Left lung (tissue), 10 donors: Measurements from ENCODE around the gene MFAP4. TPM values are rescaled to one million over a fixed set of nuclear protein-coding genes. Genes with fewer than 3 reads are reported as not detected.

Experiments used
- ATAC-seq: fragments of 200-7000 bp; cut with Tn5 transposase; one replicate; pipeline ENCODE4 v1.9.1; 2020; ENCODE audit warnings: moderate library complexity
- DNase-seq, 4 donors: peaks; one replicate each; pipeline ENCODE4 v3.0.0-alpha.2; 2013 to 2020
- H3K27ac ChIP-seq, 2 donors: fragments of 200-600 bp; sonication (generic) in 1 of 2; one replicate each; pipeline versions ENCODE4 v1.5.0 to v1.8.0; 2020 to 2021
- H3K27me3 ChIP-seq, 2 donors: fragments of 200-600 bp; sonication (generic) in 1 of 2; one replicate each; pipeline versions ENCODE4 v1.5.0 to v1.8.0; 2020 to 2021
- H3K36me3 ChIP-seq, 2 donors: fragments of 200-600 bp; sonication (generic) in 1 of 2; one replicate each; pipeline versions ENCODE4 v1.5.0 to v1.8.0; 2020 to 2021
- H3K4me1 ChIP-seq, 2 donors: fragments of 200-600 bp; one replicate each; pipeline ENCODE4 v1.8.0; 2021
- H3K4me3 ChIP-seq, 2 donors: fragments of 200-600 bp; sonication (generic) in 1 of 2; one replicate each; pipeline versions ENCODE4 v1.5.0 to v1.8.0; 2020 to 2021; ENCODE audit warnings: mild to moderate bottlenecking in 1 of 2
- H3K9me3 ChIP-seq, 2 donors: fragments of 200-600 bp; sonication (generic) in 1 of 2; one replicate each; pipeline versions ENCODE4 v1.5.0 to v1.8.0; 2020 to 2021
- CTCF ChIP-seq, 2 donors: fragments of 200-600 bp; sonication (generic) in 1 of 2; IDR thresholded peaks; one replicate each; pipeline versions ENCODE4 v1.5.0 to v1.8.0; 2021; ENCODE audit warnings: antibody characterized with exemption in 2 of 2
- intact Hi-C, 2 donors: fragments of 100-400 bp; cut with DNase I; formaldehyde crosslinking; loops; one replicate each; pipeline versions ENCODE4 v1.11.2 to v1.14.2; 2022
- polyA plus RNA-seq, 6 donors: library from polyadenylated mRNA; unstranded; fragments of 120-200 nt; gene quantifications; one replicate each; pipeline ENCODE4 v1.2.1, GENCODE V29; 2013; ENCODE audit not compliant: insufficient read length in 6 of 6
- total RNA-seq, 2 donors: library from RNA; stranded (reverse); fragmentation: NEBNext Ultra II Directional; extraction: Animal tissue kit (Norgen Biotek cat#: 25700); gene quantifications; one replicate each; pipeline ENCODE4 v1.2.1, GENCODE V29; 2021
- donor health status: DM: no; HTN: yes; CAD: no.
- donor health status: DM: no; HTN: no; CAD: no.

The MFAP4 gene
- total and polyA plus RNA-seq, 8 donors, result 91.0 to 601 (median 479) TPM

GRCh38 chr17:19410875-19411620 lies 24.1 kb upstream of the MFAP4 start, which contains the start of gene RNF112:
TSS of gene RNF112 (plus strand) at chr17:19411232. CDS start at chr17:19411409, 177 bp downstream.
- Histone ChIP-seq H3K27me3 (peaks cover 0 to 12% of the 10 kb centered on the region in 2 donors), H3K36me3 (no peaks in the 10 kb centered on the region), H3K4me1 (peaks cover 0 to 3% of the 10 kb centered on the region in 2 donors), H3K4me3 (peak within 1 kb of the TSS in 1 of 2 donors; percentile 6), H3K9me3 (no peaks in the 10 kb centered on the region), H3K27ac (no peak within 1 kb of the TSS)
- peak; percentile 28 for ATAC-seq
- no peak for TF ChIP-seq CTCF (IDR thresholded peaks at IDR 0.05)
- DNase-seq, result peak in 3 of 4 donors; percentile 18 to 61 (median 51)
- intact Hi-C loops, result no loop called here

GRCh38 chr17:19410091-19410490 lies 23.1 kb upstream of the MFAP4 start:
- Histone ChIP-seq H3K4me3 (no peak overlapping the region), H3K9me3 (no peaks in the 10 kb centered on the region), H3K27me3 (peaks cover 0 to 12% of the 10 kb centered on the region in 2 donors), H3K36me3 (no peaks in the 10 kb centered on the region), H3K27ac (no peak overlapping the region), H3K4me1 (peaks cover 0 to 3% of the 10 kb centered on the region in 2 donors)
- ATAC-seq, result no peak
- DNase-seq, result no peak
- intact Hi-C loops, result no loop called here
- TF ChIP-seq CTCF (IDR thresholded peaks at IDR 0.05), result no peak

GRCh38 chr17:19409509-19409908 lies 22.5 kb upstream of the MFAP4 start:
- Histone ChIP-seq H3K27me3 (peaks cover 0 to 12% of the 10 kb centered on the region in 2 donors), H3K36me3 (no peaks in the 10 kb centered on the region), H3K9me3 (no peaks in the 10 kb centered on the region), H3K4me1 (peaks cover 0 to 3% of the 10 kb centered on the region in 2 donors), H3K4me3 (no peak overlapping the region), H3K27ac (no peak overlapping the region)
- intact Hi-C loops, result no loop called here
- DNase-seq (no peak), ATAC-seq (no peak)
- TF ChIP-seq CTCF (IDR thresholded peaks at IDR 0.05), result no peak

- ATAC-seq (no peak), DNase-seq (no peak)
- TF ChIP-seq CTCF (IDR thresholded peaks at IDR 0.05), result no peak
- H3K27ac ChIP-seq, result no peak overlapping the region
- H3K9me3 ChIP-seq, result no peaks in the 10 kb centered on the region
- no peak overlapping the region for H3K4me3 ChIP-seq
- peaks cover 0 to 12% of the 10 kb centered on the region in 2 donors for H3K27me3 ChIP-seq
- intact Hi-C loops, result no loop called here
- H3K4me1 ChIP-seq, result peaks cover 0 to 3% of the 10 kb centered on the region in 2 donors
- no peaks in the 10 kb centered on the region for H3K36me3 ChIP-seq
Observed at GRCh38 chr17:19409066-19409465, 22.1 kb upstream of the MFAP4 start.

- TF ChIP-seq CTCF (IDR thresholded peaks at IDR 0.05), result no peak
- peaks cover 0 to 3% of the 10 kb centered on the region in 2 donors for H3K4me1 ChIP-seq
- H3K4me3 ChIP-seq, result no peak overlapping the region
- H3K9me3 ChIP-seq, result no peaks in the 10 kb centered on the region
- intact Hi-C loops, result no loop called here
- no peak overlapping the region for H3K27ac ChIP-seq
- no peak for ATAC-seq
- H3K27me3 ChIP-seq, result peaks cover 0 to 12% of the 10 kb centered on the region in 2 donors
- no peaks in the 10 kb centered on the region for H3K36me3 ChIP-seq
- no peak for DNase-seq
Observed at GRCh38 chr17:19408346-19408710, 21.3 kb upstream of the MFAP4 start.
